Vagina (tissue), 2 donors: ENCODE results near the gene GSPT1.

ENCODE experiments used
- POLR2AphosphoS5 ChIP-seq, 2 donors: sonication (generic); formaldehyde crosslinking; IDR thresholded peaks; one replicate each; pipeline ENCODE4 v1.9.0; 2017; ENCODE audit warnings: antibody characterized with exemption in 2 of 2, mild to moderate bottlenecking in 2 of 2, low read depth in 1 of 2; ENCODE audit not compliant: insufficient read depth in 1 of 2
- TF ChIP-seq, protein P1 (sequence below), 3 experiments: fragments of 450-650 bp in 2 of 3; fragments of 200-600 bp in 1 of 3; sonication (generic) in 1 of 3; IDR thresholded peaks; one replicate each; pipeline ENCODE4 v1.5.1; 2017 to 2019; ENCODE audit warnings: antibody characterized with exemption in 3 of 3, mild to moderate bottlenecking in 2 of 3, moderate library complexity in 2 of 3

DNA sequence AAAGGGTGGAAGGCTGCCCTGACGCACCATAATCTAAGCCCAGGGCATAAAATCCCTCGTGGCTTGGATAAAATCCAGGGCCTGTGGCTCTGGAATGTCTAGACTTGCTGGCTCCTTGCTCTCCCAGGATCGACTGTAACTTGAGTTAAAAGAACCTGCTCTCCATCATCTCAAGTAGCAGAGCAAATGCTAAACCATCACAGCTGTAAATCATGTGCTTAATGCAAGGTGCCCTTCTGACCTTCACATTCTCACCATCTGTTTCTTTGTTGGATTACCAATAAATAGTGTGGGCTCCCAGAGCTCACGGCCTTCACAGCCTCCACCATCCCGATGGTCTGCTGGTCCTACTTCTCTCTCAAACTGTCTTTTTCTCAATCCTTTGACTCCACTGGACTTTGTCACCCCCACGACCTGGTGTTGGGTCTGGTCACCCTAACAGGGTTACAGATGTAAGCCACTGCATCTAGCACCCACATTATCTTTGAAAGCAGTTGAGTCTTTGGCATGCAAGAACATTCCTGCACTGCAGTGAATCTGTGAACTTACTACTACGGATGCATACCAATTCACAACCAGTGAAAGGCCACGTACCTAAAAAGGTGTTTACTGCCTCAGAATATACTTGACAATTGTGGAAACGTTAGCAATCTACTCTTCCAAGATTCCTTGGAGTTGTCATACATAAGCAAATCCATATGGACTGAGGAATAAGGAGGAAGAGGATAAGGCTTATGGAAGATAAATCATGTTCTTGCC lies 79.7 kb downstream of the GSPT1 start:
- TF ChIP-seq, protein P1, sequence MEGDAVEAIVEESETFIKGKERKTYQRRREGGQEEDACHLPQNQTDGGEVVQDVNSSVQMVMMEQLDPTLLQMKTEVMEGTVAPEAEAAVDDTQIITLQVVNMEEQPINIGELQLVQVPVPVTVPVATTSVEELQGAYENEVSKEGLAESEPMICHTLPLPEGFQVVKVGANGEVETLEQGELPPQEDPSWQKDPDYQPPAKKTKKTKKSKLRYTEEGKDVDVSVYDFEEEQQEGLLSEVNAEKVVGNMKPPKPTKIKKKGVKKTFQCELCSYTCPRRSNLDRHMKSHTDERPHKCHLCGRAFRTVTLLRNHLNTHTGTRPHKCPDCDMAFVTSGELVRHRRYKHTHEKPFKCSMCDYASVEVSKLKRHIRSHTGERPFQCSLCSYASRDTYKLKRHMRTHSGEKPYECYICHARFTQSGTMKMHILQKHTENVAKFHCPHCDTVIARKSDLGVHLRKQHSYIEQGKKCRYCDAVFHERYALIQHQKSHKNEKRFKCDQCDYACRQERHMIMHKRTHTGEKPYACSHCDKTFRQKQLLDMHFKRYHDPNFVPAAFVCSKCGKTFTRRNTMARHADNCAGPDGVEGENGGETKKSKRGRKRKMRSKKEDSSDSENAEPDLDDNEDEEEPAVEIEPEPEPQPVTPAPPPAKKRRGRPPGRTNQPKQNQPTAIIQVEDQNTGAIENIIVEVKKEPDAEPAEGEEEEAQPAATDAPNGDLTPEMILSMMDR (IDR thresholded peaks at IDR 0.05), result no peak
- no peak for TF ChIP-seq POLR2AphosphoS5 (IDR thresholded peaks at IDR 0.05; ENCODE audit: insufficient read depth in 1 of 2, low read depth in 1 of 2)
